HTERT RPE-1 (cell line): Measurements from ENCODE around the gene LRRC15.

ENCODE experiments used
- in situ Hi-C: fragments of 300-500 bp; cut with MboI; formaldehyde crosslinking; loops from 4 replicates; pipeline ENCODE4 v1.14.3; 2020; ENCODE audit warnings: low sequenced_read_pairs

The LRRC15 gene

GRCh38 chr3:194386066-194386465, 16.5 kb upstream of the LRRC15 start:
- in situ Hi-C loops: no loop called here

DNA sequence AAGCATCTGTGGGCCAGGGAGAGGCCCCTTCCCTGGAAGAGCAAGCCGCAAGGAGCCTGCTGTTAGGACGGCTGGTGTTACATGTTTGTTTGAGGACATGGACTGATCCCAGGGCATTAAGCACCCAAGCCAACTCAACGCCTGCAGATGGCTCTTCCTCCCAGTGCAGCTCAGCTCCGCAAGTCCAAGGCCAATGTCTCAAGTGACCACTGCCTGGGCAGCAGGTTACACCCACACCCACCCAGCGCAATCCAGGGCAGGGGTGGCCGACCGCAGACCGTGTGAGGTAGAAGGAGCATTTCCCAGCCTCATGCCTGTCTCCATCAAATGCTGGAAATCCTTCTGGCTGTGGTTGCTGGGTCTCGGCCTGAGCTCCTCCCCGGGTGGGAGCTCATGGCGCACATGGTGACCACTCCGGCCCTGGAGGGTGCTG, 15.0 kb upstream of the LRRC15 start:
- in situ Hi-C loops: no loop called here

- in situ Hi-C loops: no loop called here
Observed at GRCh38 chr3:194384156-194384555, 14.6 kb upstream of the LRRC15 start.

DNA sequence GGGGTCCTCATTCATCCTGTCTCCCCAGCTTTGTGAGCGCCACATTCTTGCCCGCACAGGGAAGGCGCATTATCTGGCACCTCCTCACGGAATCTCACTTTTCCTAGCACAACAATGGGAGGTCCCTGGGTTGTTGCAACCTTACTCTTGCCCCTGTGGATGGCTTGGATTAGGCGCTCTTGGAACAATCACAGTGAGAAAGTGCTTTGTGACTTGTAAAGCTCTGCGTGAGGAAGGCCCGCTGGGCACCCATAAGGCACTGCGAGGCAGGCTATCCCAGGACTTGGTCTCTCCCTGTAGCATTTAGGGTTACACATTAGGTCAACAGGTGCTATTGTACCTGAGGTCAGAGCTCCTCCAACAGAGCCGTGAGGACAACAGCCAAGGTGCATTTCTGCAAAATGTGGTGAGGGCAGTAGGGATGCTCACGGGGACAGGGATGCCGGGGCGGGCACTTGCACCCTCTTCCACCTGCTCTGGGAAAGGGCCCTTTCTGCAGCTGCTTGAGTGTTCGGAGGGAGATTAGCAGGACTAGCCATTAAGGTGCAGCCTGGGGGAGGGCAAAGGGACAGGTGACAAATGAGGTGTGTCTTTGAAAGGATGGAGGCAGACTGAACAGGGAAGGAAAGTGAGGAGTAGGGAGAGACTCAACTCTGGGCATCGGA, 13.9 kb upstream of the LRRC15 start:
- in situ Hi-C loops: no loop called here

GRCh38 chr3:194382892-194383223, 13.3 kb upstream of the LRRC15 start:
- in situ Hi-C loops: no loop called here

DNA sequence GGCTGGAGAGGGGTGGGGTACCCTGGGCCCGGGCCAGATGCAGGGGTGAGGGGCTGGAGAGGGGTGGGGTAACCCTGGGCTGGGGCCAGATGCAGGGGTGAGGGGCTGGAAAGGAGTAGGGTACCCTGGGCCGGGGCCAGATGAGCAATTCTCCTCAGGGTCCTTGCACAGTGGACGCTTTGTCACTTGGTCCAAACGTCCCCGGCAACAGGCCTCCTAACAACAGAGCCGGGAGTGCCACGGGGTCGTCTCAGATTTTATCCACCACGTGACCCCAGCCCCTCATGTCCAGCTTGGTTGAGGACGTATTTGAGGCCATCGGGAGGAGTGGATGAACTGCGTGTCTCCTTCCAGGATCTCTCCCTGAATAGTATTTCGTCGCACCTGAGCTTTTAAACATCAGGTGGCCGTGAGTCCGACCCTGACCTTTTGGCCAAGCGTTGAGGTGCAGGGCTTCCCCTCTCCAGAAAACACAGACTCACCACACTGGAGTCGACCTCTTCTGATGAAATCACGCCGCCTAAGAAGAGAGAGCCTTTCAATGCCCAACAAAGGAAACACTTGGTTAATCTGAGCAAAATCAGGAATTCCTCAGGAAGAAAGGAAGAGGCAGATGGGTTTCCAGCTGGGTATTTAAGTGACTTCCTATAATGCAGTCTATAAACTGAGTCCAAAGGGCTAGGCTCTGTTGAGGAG, 12.8 kb upstream of the LRRC15 start:
- in situ Hi-C loops: no loop called here

DNA sequence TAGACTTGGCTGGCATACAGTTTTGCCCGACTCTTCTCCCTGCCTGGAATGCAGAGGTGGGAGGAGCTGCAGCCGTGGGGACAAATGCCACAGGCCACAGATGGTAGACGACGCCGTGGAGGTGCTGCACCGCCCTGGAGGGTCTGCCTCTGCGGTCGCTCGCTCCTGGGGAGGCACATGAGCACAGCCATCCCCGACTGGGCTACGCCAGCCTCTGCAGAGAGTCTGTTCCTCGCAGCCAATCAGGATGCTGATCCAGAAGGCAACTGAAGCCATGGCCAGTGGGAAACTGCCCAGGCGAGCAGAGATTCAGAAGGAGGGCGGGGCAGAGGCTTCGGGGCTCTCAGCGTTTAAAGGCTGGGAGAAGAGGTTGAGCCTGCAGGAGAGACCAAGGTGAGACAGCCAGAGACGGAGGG, 11.9 kb upstream of the LRRC15 start:
- in situ Hi-C loops: no loop called here

DNA sequence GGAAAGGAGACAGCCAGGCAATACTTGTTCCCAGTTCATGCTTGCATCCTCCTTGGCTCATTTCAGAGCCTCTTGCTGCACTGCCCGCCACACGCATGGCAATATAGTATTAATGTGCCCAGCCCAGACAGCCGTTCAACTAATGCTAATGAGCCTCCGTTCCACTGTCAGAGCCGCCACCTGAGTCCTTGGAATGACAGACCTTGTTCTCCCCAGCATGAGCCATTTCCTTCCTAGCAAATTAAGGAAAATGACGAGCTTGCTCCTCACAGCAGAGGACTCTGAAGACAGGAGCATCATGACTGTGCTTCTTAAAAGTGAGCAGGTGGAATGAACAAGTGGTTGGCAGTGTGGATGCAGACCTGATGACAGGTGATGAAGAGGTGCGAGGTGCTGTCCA, 10.8 kb upstream of the LRRC15 start:
- in situ Hi-C loops: no loop called here

GRCh38 chr3:194379651-194380050, 10.1 kb upstream of the LRRC15 start:
- in situ Hi-C loops: no loop called here

GRCh38 chr3:194379231-194379630, 9.7 kb upstream of the LRRC15 start:
- in situ Hi-C loops: no loop called here

GRCh38 chr3:194377708-194378107, 8.2 kb upstream of the LRRC15 start:
- in situ Hi-C loops: no loop called here

- in situ Hi-C loops: no loop called here
Observed at GRCh38 chr3:194376241-194376560, 6.7 kb upstream of the LRRC15 start.

- in situ Hi-C loops: no loop called here
Observed at GRCh38 chr3:194375473-194376240, 6.1 kb upstream of the LRRC15 start.

GRCh38 chr3:194374935-194375334, 5.4 kb upstream of the LRRC15 start:
- in situ Hi-C loops: no loop called here

GRCh38 chr3:194373899-194374298, 4.4 kb upstream of the LRRC15 start:
- in situ Hi-C loops: no loop called here

- in situ Hi-C loops: no loop called here
Observed at GRCh38 chr3:194373028-194373427, 3.5 kb upstream of the LRRC15 start.

GRCh38 chr3:194370753-194371152, 1.2 kb upstream of the LRRC15 start:
- in situ Hi-C loops: no loop called here

DNA sequence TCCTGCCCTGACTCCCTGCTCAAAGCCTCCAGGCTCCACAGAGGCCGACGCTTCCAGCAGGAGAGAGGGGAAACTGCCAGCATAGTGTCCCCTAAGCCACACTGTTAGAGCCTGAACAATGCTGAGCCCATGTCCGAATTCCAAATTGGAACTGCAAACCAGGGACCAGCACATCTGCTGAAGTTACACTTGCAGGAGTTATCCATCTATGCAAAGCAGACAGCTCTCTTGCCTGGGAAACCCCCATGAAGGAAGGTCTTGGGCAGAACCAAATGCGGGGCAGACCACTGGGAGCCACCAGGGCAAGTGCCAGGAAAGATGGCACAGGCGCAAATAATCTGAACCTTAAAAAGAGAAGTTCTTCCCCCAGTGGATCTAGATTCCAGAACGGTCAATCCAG, 625 bp downstream of the LRRC15 start:
- in situ Hi-C loops: no loop called here

DNA sequence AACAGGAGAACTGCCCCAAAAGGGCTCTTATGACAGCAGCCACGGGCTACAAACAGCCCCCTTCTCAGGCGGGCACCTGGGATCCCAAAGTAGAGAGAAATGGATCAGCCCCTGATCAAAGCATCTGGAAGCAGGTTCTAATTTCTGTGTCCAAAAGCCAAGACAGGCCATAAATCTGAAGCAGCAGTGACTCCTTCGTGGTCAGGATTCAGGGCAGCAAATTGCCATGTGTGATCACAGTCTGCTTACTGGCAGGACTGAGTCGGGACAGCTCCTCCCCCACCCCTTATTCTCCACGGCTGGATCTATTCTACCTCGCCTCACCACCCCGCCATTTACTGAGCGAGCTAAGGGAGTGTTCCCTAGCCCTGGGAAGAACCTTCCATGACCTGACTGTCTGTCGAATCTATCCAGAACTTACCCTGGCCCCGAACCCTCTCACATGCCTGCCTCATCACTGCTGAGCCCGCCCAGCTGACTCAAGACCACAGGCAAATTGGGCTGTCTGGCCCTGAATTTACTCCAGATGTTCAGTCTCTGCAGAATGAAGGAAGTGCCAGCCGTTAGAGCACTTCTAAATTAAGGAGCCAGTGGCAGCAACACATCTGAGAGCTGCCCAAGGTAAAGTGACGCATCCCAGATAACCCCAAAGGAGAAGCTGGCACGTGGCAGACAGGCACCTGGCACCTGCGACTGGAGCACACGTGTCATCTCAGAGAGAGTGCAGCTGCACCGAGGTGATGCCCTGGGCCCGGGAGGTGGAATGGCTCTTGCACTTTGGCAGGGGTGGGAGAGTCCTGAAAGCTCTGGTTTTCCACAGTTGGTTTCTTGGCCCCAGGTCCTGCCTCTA, 1.3 kb downstream of the LRRC15 start:
- in situ Hi-C loops: no loop called here

DNA sequence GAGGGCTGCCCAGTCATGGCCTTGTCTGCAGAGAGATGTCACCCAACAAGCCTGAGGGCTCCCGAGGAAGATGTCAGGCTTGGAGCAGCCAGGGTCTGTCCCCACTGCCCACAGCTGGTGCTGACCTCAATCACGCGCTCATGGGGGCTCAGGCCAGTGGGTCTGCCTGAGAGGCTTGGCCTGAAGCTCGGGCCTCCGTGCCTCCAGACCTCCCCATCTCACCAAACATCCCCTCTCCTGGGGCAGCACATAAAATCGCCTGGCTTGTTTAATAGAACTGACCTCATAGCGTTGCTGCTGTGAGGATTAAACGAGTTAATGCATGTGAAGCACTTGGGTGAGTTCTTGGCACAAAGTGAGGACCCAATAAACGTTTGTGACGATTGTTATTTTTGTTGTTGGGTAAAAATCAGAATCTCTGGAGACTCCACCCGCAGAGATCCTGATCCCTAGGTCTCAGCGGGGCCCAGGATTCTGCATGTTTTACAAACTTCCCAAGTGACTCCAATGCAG, 3.5 kb downstream of the LRRC15 start:
- in situ Hi-C loops: no loop called here

- in situ Hi-C loops: no loop called here
Observed at GRCh38 chr3:194365526-194365925, 4.0 kb downstream of the LRRC15 start.
